Choroid plexus epithelial cell (primary cell): ENCODE data around the gene PDLIM4.
A peak's percentile ranks its signal among the peaks of the same experiment; 100 is the strongest.

Experiments used
- DNase-seq: peaks from one replicate; pipeline ENCODE4 v3.0.0-alpha.2; 2010; ENCODE audit warnings: low read depth
- H3K4me3 ChIP-seq: 2 replicates; pipeline ENCODE4 v1.5.1; 2011; ENCODE audit warnings: low read depth, mild to moderate bottlenecking, control low read depth, low read length, moderate library complexity
- TF ChIP-seq, protein P1 (sequence below): conservative IDR thresholded peaks from 2 replicates; pipeline ENCODE4 v1.5.1; 2011; ENCODE audit warnings: low read depth, mild to moderate bottlenecking, control low read depth, inconsistent platforms, low read length, moderate library complexity

Gene PDLIM4

DNA sequence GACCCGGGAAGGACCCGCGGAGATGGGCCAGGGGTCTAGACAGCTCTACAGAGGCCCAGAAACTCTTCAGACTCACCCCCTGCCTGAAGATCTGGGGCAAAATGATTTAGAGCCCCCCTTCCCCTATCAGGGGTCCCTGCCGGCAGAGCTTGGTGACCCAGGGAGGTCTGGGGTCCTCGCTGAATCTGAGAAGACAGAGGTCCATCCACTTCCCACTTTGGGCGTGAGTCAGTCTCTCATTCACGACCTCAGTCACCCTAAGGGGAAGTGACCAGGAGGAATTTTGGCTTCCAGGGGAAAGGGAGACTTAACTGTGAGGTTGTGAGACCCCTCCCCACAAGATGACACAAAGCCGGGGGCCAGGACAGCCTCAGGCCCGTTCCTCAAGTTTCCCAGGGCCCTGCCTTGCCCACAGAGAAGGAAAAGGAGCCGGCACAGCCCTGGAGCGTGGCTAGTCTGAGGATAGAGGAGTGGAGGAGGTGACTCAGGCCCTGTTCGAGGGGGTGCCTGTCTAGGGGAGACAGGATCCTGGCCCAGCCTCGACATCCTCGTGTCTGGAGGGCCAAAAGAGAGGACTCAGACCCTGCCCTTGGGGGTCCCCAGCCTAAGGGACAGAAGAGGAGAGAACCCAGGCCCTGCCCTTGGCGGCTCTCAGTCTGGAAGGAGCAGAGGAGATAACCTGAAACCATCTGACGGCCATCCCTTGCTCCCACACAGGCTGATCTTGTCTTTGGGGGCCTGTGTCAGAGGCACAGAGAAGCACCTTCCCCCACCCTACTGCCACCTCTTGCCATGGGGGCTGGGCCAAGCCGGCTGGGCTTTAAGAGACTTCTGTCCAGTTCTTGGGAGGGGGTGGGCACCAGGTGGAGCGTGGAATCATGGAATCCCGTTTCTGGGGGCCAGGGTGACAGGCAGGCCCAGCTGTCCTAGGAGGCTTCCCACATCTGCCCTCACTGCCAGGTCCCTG lies 889 bp downstream of the PDLIM4 start:
- H3K4me3 ChIP-seq: peak overlapping the region; percentile 83
- TF ChIP-seq, protein P1, sequence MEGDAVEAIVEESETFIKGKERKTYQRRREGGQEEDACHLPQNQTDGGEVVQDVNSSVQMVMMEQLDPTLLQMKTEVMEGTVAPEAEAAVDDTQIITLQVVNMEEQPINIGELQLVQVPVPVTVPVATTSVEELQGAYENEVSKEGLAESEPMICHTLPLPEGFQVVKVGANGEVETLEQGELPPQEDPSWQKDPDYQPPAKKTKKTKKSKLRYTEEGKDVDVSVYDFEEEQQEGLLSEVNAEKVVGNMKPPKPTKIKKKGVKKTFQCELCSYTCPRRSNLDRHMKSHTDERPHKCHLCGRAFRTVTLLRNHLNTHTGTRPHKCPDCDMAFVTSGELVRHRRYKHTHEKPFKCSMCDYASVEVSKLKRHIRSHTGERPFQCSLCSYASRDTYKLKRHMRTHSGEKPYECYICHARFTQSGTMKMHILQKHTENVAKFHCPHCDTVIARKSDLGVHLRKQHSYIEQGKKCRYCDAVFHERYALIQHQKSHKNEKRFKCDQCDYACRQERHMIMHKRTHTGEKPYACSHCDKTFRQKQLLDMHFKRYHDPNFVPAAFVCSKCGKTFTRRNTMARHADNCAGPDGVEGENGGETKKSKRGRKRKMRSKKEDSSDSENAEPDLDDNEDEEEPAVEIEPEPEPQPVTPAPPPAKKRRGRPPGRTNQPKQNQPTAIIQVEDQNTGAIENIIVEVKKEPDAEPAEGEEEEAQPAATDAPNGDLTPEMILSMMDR: no peak
- peak; percentile 64 for DNase-seq

DNA sequence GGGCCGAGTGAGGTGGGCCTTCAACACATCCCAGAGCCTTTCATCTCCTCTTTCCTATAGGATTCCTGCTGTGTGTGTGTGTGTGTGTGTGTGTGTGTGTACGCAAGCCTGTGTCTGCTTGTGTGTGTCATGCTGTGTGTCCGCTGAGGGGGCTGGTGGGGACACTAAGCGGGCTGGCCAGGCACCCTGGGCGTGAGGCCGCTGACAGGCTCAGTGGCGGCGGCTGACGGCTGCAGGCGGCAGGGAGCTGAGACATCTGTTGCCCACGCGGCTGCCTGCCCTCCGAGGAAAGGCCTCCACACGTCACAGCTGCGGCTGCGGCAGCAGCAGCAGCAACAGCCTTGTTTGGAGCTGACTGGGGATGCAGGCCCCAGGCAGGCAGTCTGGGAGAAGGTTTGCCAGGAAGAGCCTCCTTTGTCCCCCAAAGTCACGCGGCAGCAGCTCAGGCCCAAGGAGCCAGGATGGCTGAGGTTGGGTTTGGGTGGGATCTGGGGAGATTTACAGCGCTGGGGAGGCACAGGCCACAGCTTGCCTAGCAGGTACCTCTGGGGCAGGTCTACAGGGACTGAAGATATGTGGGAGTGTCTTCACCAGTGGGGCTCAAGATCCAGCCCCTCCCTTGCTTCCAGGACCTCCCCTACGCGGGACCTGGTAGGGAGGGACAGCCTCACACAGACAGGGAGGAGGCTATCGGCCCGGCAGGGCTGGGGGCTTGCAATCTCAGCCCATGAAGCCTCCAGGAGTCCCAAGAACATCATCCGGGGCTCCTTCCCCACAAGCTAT lies 1.8 kb downstream of the PDLIM4 start:
- peak overlapping the region; percentile 83 for H3K4me3 ChIP-seq
- DNase-seq: peak; percentile 95
- TF ChIP-seq, protein P1: no peak

DNA sequence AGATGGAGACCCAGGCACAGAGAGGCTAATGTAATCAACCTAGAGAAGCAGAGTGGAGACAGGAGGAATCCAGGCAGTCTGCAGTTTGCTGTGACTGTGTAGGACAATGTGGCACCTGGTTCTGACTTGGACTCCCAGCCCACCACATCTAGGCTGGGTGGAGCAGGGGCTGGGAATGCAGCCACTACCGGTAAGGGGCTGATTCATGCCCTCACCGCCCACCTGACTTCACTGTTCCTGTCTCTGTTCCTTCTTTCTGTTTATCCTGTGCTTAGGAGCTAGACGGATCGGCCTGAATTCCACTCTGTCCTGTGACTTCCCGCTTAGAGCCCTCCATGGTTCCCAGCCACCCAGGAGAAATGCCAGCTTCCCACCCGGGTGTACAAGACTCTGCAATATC lies 2.6 kb downstream of the PDLIM4 start:
- TF ChIP-seq, protein P1: no peak
- peak overlapping the region; percentile 83 for H3K4me3 ChIP-seq
- peak; percentile 65 for DNase-seq

DNA sequence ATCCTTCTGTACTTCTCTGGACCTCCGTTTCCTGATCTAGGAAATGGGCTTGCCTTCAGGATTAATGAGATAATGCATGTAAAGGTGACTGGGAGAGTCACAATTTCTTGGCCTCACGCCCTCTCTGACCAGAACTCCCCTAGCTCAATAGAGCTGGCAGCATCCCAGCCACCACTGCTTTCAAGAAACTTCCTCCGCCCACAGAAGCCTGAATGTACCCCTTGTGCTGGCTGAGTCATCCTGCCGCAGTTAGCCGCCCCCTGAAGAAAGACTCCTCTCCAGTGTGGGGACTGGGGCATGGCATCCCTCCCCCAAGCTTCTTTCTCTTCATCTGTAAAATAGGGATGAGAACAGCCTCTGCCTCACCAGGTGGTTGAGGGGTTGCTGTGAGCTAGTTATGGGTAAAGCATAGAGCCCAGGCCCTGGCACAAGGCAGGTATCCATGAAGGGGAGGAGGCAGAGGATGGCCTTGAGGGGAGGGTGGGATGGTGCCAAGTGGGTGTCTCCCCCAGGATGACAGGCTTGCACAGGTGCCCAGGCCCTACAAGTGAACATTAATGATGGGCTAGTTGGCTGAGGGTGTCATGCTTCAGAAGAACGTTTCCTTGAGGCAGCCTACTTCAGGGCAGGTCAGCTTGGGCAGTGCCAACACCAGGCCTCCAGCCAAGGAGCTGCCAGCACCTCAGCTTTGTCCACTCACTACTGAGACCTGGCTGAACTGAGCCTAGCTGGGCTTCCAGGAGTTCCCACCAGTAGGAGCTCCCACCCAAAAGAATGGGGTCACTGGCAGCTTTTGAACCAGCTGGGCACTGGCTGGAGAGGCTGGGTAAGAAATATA lies 3.4 kb downstream of the PDLIM4 start:
- DNase-seq: peak; percentile 91
- no peak overlapping the region for H3K4me3 ChIP-seq
- TF ChIP-seq, protein P1: no peak

DNA sequence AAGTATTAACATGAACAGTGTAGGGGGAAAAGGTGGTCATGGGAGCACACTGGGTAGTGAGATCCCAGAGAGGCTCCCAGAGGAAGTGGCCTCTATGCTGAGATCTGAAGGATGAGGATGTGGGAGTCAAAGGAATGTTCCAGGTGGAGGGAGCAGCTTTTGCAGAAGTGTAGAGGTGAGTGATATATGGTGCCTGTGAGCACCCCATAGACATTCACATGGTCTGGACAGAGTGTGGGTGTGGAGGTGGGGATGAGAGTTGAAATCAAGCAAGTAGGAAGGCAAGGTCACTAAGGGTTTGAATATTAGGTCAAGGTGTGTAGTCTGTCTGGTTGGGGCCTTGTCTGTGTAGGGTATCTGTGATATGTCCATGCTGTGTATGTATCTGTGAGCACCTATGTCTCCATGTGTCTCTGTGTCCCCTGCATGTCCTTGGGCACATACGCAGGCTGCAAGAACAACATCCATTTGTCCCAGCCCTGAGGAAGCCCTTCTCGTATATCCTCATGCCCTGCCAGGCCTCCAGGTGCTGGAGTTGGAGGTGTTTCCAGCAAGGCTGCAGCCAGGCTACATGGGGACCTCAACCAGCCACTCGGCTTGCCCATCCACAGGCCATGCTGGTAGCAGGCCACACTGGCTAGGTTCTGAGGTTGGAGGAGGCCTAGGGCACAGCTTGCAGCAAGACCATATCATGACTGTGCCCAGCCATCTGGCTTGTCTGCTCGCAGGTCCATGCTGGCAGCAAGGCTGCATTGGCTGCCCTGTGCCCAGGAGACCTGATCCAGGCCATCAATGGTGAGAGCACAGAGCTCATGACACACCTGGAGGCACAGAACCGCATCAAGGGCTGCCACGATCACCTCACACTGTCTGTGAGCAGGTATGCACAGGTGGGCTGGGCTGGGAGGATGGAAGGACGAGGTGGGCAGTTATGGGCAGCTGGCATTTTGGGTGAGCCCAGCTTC lies 4.7 kb downstream of the PDLIM4 start:
- TF ChIP-seq, protein P1: no peak
- H3K4me3 ChIP-seq: no peak overlapping the region
- no peak for DNase-seq
